Heart right ventricle (tissue), 16 donors: ENCODE results near the gene PRELID2. TPM values are rescaled to one million over a fixed set of nuclear protein-coding genes. Genes with fewer than 3 reads are reported as not detected.

Experiments
- ATAC-seq, 8 donors: fragments of 200-7000 bp; cut with Tn5 transposase; one replicate each; pipeline ENCODE4 v1.9.1; 2020; ENCODE audit warnings: mild to moderate bottlenecking in 8 of 8, moderate library complexity in 8 of 8, moderate number of reproducible peaks in 1 of 8
- DNase-seq, 2 donors: peaks; one replicate each; pipeline ENCODE4 v3.0.0-alpha.2; 2020
- H3K27ac ChIP-seq, 10 donors: fragments of 200-600 bp; sonication (generic) in 2 of 10; one replicate each; pipeline versions ENCODE4 v1.5.0 to v1.8.0; 2020 to 2022; ENCODE audit warnings: mild to moderate bottlenecking in 3 of 10
- H3K27me3 ChIP-seq, 7 donors: fragments of 200-600 bp; one replicate each; pipeline ENCODE4 v1.8.0; 2021 to 2022; ENCODE audit warnings: mild to moderate bottlenecking in 2 of 7
- H3K36me3 ChIP-seq, 9 donors: fragments of 200-600 bp; sonication (generic) in 1 of 9; one replicate each; pipeline versions ENCODE4 v1.5.0 to v1.8.0; 2020 to 2022; ENCODE audit warnings: mild to moderate bottlenecking in 2 of 9
- H3K4me1 ChIP-seq, 9 donors: fragments of 200-600 bp; sonication (generic) in 1 of 9; one replicate each; pipeline versions ENCODE4 v1.5.0 to v1.8.0; 2020 to 2022; ENCODE audit warnings: mild to moderate bottlenecking in 4 of 9
- H3K4me3 ChIP-seq, 10 donors: fragments of 200-600 bp; sonication (generic) in 2 of 10; one replicate each; pipeline versions ENCODE4 v1.5.0 to v1.8.0; 2020 to 2022; ENCODE audit warnings: mild to moderate bottlenecking in 7 of 10, moderate library complexity in 2 of 10
- H3K9me3 ChIP-seq, 11 donors: fragments of 200-600 bp in 10 of 11; sonication (generic) in 2 of 11; one replicate each; pipeline versions ENCODE4 v1.5.0 to v1.8.0; 2013 to 2022; ENCODE audit warnings: mild to moderate bottlenecking in 2 of 11, control low read depth in 1 of 11, moderate library complexity in 1 of 11
- CTCF ChIP-seq, 9 donors: fragments of 200-600 bp; sonication (generic) in 2 of 9; IDR thresholded peaks; one replicate each; pipeline versions ENCODE4 v1.5.0 to v1.8.0; 2021 to 2022; ENCODE audit warnings: antibody characterized with exemption in 9 of 9, mild to moderate bottlenecking in 5 of 9, moderate library complexity in 1 of 9
- WGBS, 2 donors: extraction: QIAGEN DNeasy Blood & Tissue Kit; methylation state at CpG; one replicate each; pipeline ENCODE4 v1.1.7; 2013; ENCODE audit warnings: inconsistent platforms in 1 of 2; 5-methylcytosine and 5-hydroxymethylcytosine counted together
- intact Hi-C, 10 donors: fragments of 100-400 bp; cut with DNase I; formaldehyde crosslinking; loops; one replicate each; pipeline versions ENCODE4 v1.11.1 to v1.14.2; 2022
- polyA plus RNA-seq, 2 donors: library from polyadenylated mRNA; stranded (reverse); fragments of 200-250 nt; gene quantifications; one replicate each; pipeline ENCODE4 v1.2.3, GENCODE V29; 2013
- total RNA-seq, 10 donors: library from RNA; stranded (reverse); fragmentation: NEBNext Ultra II Directional in 3 of 10; extraction: Animal tissue kit (Norgen Biotek cat#: 25700) in 3 of 10; gene quantifications; one replicate each; pipeline versions ENCODE4 v1.2.1 to v1.2.4, GENCODE V29; 2021 to 2023
- donor health status: Arrhythmogenic right ventricular cardiomyopathy.
- donor health status: ischemic (EF 13 %, LVEDD 7.1; RV severe dilation, severe dysfunction).
- donor health status: healthy with polysubstance abuse.
- donor health status: DM: no; HTN: yes; CAD: no.
- donor health status: DM: no; HTN: no; CAD: no.
- donor health status: ischemic (EF 25% LVEDD 6.9; RV normal size, moderate dysfunction).
- donor health status: ischemic (EF 25% LVEDD 5.7; RV mildly dilated, moderate dysfunction).
- donor health status: healthy.
- donor health status: DM: yes; HTN: yes; CAD: no.
- donor health status: Ischemic cardiomyopathy.
- donor health status: ischemic (EF 35%, LVEDD 5.7; RV mildly dilated, moderate dysfunction).
- donor health status: nonischemic (EF 11% LVEDD 7.7; RV severe dilation, severe dysfunction).
- donor health status: DM: yes; HTN: yes; CAD: no.
- donor health status: PGD.
- donor health status: ischemic (EF 29% LVEDD 5.4; RV normal size, mild dysfunction).
- donor health status: nonischemic (EF 23%, LVEDD 6.1; RV moderate dilation, normal function).

PRELID2 gene
- total and polyA plus RNA-seq, 12 donors, result 1.2 to 83.7 (median 11.9) TPM

GRCh38 chr5:145718956-145719355 is 116.2 kb downstream of the PRELID2 start:
- ATAC-seq (no peak), DNase-seq (no peak)
- H3K4me1 ChIP-seq, result no peaks in the 10 kb centered on the region
- no peaks in the 10 kb centered on the region for H3K9me3 ChIP-seq
- H3K4me3 ChIP-seq, result no peak overlapping the region
- no peaks in the 10 kb centered on the region for H3K36me3 ChIP-seq
- intact Hi-C loops, result no loop called here
- 93 to 100% methylated on average over 1 of the region's 1 CpG for WGBS, 2 donors
- TF ChIP-seq CTCF (IDR thresholded peaks at IDR 0.05), result peak in 4 of 9 donors; percentile 4 to 14 (median 10)
- no peak overlapping the region for H3K27ac ChIP-seq
- no peaks in the 10 kb centered on the region for H3K27me3 ChIP-seq

- no peak for TF ChIP-seq CTCF (IDR thresholded peaks at IDR 0.05)
- WGBS, 2 donors, result 94 to 95% methylated on average over 1 of the region's 1 CpG
- no peaks in the 10 kb centered on the region for H3K4me1 ChIP-seq
- intact Hi-C loops, result no loop called here
- no peak for DNase-seq
- no peaks in the 10 kb centered on the region for H3K27me3 ChIP-seq
- H3K4me3 ChIP-seq, result no peak overlapping the region
- no peak for ATAC-seq
- H3K9me3 ChIP-seq, result no peaks in the 10 kb centered on the region
- no peak overlapping the region for H3K27ac ChIP-seq
- H3K36me3 ChIP-seq, result no peaks in the 10 kb centered on the region
Observed at GRCh38 chr5:145715412-145715811, 119.7 kb downstream of the PRELID2 start.

GRCh38 chr5:145712245-145712644 is 122.9 kb downstream of the PRELID2 start:
- 73 to 84% methylated on average over 2 of the region's 2 CpGs for WGBS, 2 donors
- TF ChIP-seq CTCF (IDR thresholded peaks at IDR 0.05), result no peak
- intact Hi-C loops, result no loop called here

GRCh38 chr5:145711417-145711816 is 123.7 kb downstream of the PRELID2 start:
- Histone ChIP-seq H3K36me3 (no peaks in the 10 kb centered on the region), H3K9me3 (no peaks in the 10 kb centered on the region), H3K4me3 (no peak overlapping the region), H3K4me1 (no peaks in the 10 kb centered on the region), H3K27ac (no peak overlapping the region), H3K27me3 (no peaks in the 10 kb centered on the region)
- intact Hi-C loops, result no loop called here
- TF ChIP-seq CTCF (IDR thresholded peaks at IDR 0.05), result no peak
- no peak for ATAC-seq
- DNase-seq, result no peak
- 67 to 88% methylated on average over 3 of the region's 3 CpGs for WGBS, 2 donors

More at GRCh38 chr5:145712245-145712644, 122.9 kb downstream of the PRELID2 start:
- H3K36me3 ChIP-seq, result no peaks in the 10 kb centered on the region
- H3K4me3 ChIP-seq, result no peak overlapping the region
- no peaks in the 10 kb centered on the region for H3K4me1 ChIP-seq
- H3K27ac ChIP-seq, result no peak overlapping the region
- no peaks in the 10 kb centered on the region for H3K27me3 ChIP-seq
- no peak for ATAC-seq
- no peaks in the 10 kb centered on the region for H3K9me3 ChIP-seq
- no peak for DNase-seq

Other genes with a start within 250 kb of the PRELID2 start
- 10 to 100 TPM in 2 of 10 donors, 1 to 10 TPM in 3, under 1 TPM in 4, not detected in 1; 0.60 to 15.1 (median 1.5) TPM for gene GRXCR2, start 37.7 kb upstream of the PRELID2 start, total RNA-seq
- 1 to 10 TPM in 1 of 2 donors, not detected in 1; 1.9 TPM for gene GRXCR2, start 37.7 kb upstream of the PRELID2 start, polyA plus RNA-seq
- gene SH3RF2, start 101.2 kb upstream of the PRELID2 start, total RNA-seq, result 100 to 1,000 TPM; 163 to 456 (median 219) TPM
- 100 to 1,000 TPM in 1 of 2 donors, 10 to 100 TPM in 1; 32.9 to 887 TPM for gene SH3RF2, start 101.2 kb upstream of the PRELID2 start, polyA plus RNA-seq